HepG2 (cell line): ENCODE measurements around the gene PDPK1. TPM values are rescaled to one million over a fixed set of nuclear protein-coding genes. Genes with fewer than 3 reads are reported as not detected.
A peak's percentile ranks its signal among the peaks of the same experiment; 100 is the strongest.

Source experiments
- EEA1 ChIP-seq: sonication (generic); formaldehyde crosslinking; IDR thresholded peaks from 2 replicates; pipeline ENCODE4 v1.5.1; 2020; ENCODE audit warnings: mild to moderate bottlenecking, missing genetic modification reagents, borderline replicate concordance
- GABPA ChIP-seq, 2 experiments: IDR thresholded peaks; 2 replicates each; pipeline ENCODE4 v1.6.1; 2011 to 2016; ENCODE audit warnings: low read depth in 2 of 2, low read length in 1 of 2, missing biosample characterization in 1 of 2, missing genetic modification characterization in 1 of 2
- JUND ChIP-seq: sonication (generic); formaldehyde crosslinking; IDR thresholded peaks from 2 replicates; pipeline ENCODE4 v1.8.0; 2022; ENCODE audit warnings: mild to moderate bottlenecking, missing genetic modification reagents
- MAZ ChIP-seq, 2 experiments: sonication (generic) in 1 of 2; formaldehyde crosslinking in 1 of 2; IDR thresholded peaks; 2 replicates each; pipeline versions ENCODE4 v1.5.0 to v1.6.1; 2012 to 2020; ENCODE audit warnings: low read depth in 2 of 2, mild to moderate bottlenecking in 2 of 2, borderline replicate concordance in 1 of 2, improper control_type of control experiment in 1 of 2, low read length in 1 of 2, missing genetic modification reagents in 1 of 2, moderate library complexity in 1 of 2
- MED8 ChIP-seq: sonication (generic); formaldehyde crosslinking; IDR thresholded peaks from 2 replicates; pipeline ENCODE4 v1.8.1; 2023; ENCODE audit warnings: mild to moderate bottlenecking, missing genetic modification reagents; ENCODE audit not compliant: insufficient replicate concordance
- PCBP2 ChIP-seq: fragments of 200-400 bp; formaldehyde crosslinking; optimal IDR thresholded peaks from 2 replicates; pipeline ENCODE3; 2018; ENCODE audit warnings: low read length, low read depth; ENCODE audit not compliant: poor library complexity, severe bottlenecking
- RBM22 ChIP-seq: fragments of 200-400 bp; formaldehyde crosslinking; optimal IDR thresholded peaks from 2 replicates; pipeline ENCODE3; 2017; ENCODE audit warnings: mild to moderate bottlenecking, low read length, moderate library complexity
- RNF2 ChIP-seq: fragments of 450-650 bp; conservative IDR thresholded peaks from 2 replicates; pipeline ENCODE4 v1.6.1; 2016; ENCODE audit warnings: low read depth
- SP140L ChIP-seq: sonication (generic); formaldehyde crosslinking; IDR thresholded peaks from 2 replicates; pipeline ENCODE4 v1.4.0; 2020; ENCODE audit warnings: missing genetic modification reagents, borderline replicate concordance
- SRSF1 ChIP-seq: fragments of 200-400 bp; formaldehyde crosslinking; optimal IDR thresholded peaks from 2 replicates; pipeline ENCODE3; 2017; ENCODE audit warnings: mild to moderate bottlenecking, low read depth, low read length, moderate library complexity
- TCF7L2 ChIP-seq: IDR thresholded peaks from 2 replicates; pipeline ENCODE4 v1.6.1; 2011; ENCODE audit warnings: mild to moderate bottlenecking, low read depth, low read length, moderate library complexity
- YY1 ChIP-seq: IDR thresholded peaks from 2 replicates; pipeline ENCODE4 v1.6.1; 2011; ENCODE audit warnings: low read length, low read depth, moderate library complexity, mild to moderate bottlenecking; ENCODE audit not compliant: insufficient read depth, insufficient replicate concordance
- ZBTB20 ChIP-seq: sonication (generic); formaldehyde crosslinking; IDR thresholded peaks from 2 replicates; pipeline ENCODE4 v1.8.1; 2023; ENCODE audit warnings: missing genetic modification reagents, low read depth, mild to moderate bottlenecking, borderline replicate concordance
- ZFAT ChIP-seq: sonication (generic); formaldehyde crosslinking; conservative IDR thresholded peaks from 2 replicates; pipeline ENCODE4 v1.8.1; 2023; ENCODE audit warnings: missing genetic modification reagents, inconsistent platforms
- ZFX ChIP-seq: sonication (generic); formaldehyde crosslinking; IDR thresholded peaks from 2 replicates; pipeline ENCODE4 v1.4.0; 2020; ENCODE audit warnings: mild to moderate bottlenecking, low read depth, missing genetic modification reagents, moderate library complexity
- ZNF24 ChIP-seq: fragments of 450-650 bp; IDR thresholded peaks from 2 replicates; pipeline ENCODE4 v1.6.1; 2017; ENCODE audit warnings: antibody characterized with exemption, mild to moderate bottlenecking
- ZNF274 ChIP-seq: sonication (generic); formaldehyde crosslinking; IDR thresholded peaks from 2 replicates; pipeline ENCODE4 v1.5.1; 2020; ENCODE audit warnings: mild to moderate bottlenecking, missing genetic modification reagents
- ZNF549 ChIP-seq: sonication (generic); formaldehyde crosslinking; IDR thresholded peaks from 2 replicates; pipeline ENCODE4 v1.5.0; 2020; ENCODE audit warnings: missing genetic modification reagents
- ZNF556 ChIP-seq: sonication (generic); formaldehyde crosslinking; IDR thresholded peaks from 2 replicates; pipeline ENCODE4 v1.4.0; 2020; ENCODE audit warnings: mild to moderate bottlenecking, missing genetic modification reagents, borderline replicate concordance
- ZNF660 ChIP-seq: sonication (generic); formaldehyde crosslinking; IDR thresholded peaks from 2 replicates; pipeline ENCODE4 v1.5.1; 2020; ENCODE audit warnings: mild to moderate bottlenecking, low read depth, missing genetic modification reagents, borderline replicate concordance
- ZNF674 ChIP-seq: sonication (generic); formaldehyde crosslinking; IDR thresholded peaks from 2 replicates; pipeline ENCODE4 v1.5.0; 2020; ENCODE audit warnings: low read depth, mild to moderate bottlenecking, missing genetic modification reagents
- ZSCAN22 ChIP-seq: sonication (generic); formaldehyde crosslinking; IDR thresholded peaks from 2 replicates; pipeline ENCODE4 v1.4.0; 2020; ENCODE audit warnings: mild to moderate bottlenecking, missing genetic modification reagents
- ZSCAN31 ChIP-seq: sonication (generic); formaldehyde crosslinking; IDR thresholded peaks from 2 replicates; pipeline ENCODE4 v1.5.0; 2020; ENCODE audit warnings: low read depth, mild to moderate bottlenecking, missing genetic modification reagents
- polyA plus RNA-seq, 8 experiments: library from polyadenylated mRNA; depleted of rRNA in 3 of 8; stranded (reverse) in 7 of 8; unstranded in 1 of 8; fragments of >200 nt; fragmentation: Illumina TruSeq in 4 of 8; extraction: Trizol in 4 of 8; gene quantifications; 2 replicates each; pipeline versions ENCODE4 v1.2.1 to v1.2.3, GENCODE V29; 2011 to 2016; ENCODE audit warnings: low read depth in 4 of 8, missing spikeins in 1 of 8, mixed read lengths in 1 of 8; ENCODE audit not compliant: insufficient read depth in 1 of 8
- total RNA-seq, 5 experiments: library from RNA; depleted of rRNA; stranded (reverse); fragments of >200 nt; fragmentation: Illumina TruSeq; extraction: Trizol; gene quantifications; 2 replicates each; pipeline ENCODE4 v1.2.3, GENCODE V29; 2016; ENCODE audit warnings: low read depth in 1 of 5
- TF ChIP-seq, protein P1 (sequence below): sonication (generic); formaldehyde crosslinking; IDR thresholded peaks from 2 replicates; pipeline ENCODE4 v1.8.1; 2023; ENCODE audit warnings: mild to moderate bottlenecking, missing genetic modification reagents, borderline replicate concordance
- TF ChIP-seq, protein P2 (sequence below): sonication (generic); formaldehyde crosslinking; IDR thresholded peaks from 2 replicates; pipeline ENCODE4 v1.4.0; 2020; ENCODE audit warnings: mild to moderate bottlenecking, missing genetic modification reagents
- TF ChIP-seq, protein P3 (sequence below): sonication (generic); formaldehyde crosslinking; IDR thresholded peaks from 2 replicates; pipeline ENCODE4 v1.4.0; 2020; ENCODE audit warnings: missing genetic modification reagents

Gene PDPK1
- total and polyA plus RNA-seq, 2 of the 13 experiments (the other 11 are each of a cell fraction or from before 2014, with no cell fraction given), result 59.6 to 129 TPM

DNA sequence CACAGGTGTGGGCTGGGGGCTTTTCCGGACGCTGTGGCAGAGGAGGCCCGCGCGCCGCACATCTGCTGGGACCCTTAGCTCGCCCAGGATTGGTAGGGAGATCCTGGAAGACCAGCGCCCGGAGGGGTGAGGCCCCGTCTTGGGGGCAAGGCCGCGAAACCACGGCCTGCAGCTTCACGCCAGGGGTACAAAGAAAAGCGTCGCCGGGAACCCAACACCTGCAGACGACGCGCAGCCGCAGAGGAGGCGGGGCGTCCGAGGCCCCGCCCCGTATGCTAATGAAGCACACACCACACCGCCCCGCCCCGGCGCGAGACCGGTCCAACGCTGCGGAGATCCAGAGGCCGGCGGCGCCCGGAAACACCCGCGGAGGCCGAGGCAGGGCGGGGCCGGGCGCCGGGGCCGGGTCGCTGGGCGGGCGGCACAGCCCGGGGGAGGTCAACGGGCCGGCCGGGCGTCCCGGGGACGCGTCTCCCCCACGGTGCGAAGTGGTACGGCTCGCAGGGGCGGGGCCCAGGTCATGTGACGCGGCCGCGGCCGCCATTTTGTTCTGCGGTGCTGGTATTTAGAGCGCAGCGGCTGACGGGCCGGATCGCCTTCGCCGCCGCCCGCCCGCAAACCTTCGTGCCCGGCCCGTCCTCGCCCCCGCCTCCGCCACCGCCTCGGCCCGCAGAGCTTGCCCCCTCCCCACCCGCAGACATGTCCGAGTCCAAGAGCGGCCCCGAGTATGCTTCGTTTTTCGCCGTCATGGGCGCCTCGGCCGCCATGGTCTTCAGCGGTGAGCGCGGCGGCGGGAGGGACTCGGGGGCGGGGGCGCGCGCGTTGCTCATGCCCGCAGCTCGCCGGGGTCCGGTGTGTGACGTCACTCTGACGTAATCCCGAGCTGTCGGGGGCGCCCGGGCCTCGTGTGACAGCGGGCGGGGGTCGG is 24.2 kb upstream of the PDPK1 start, which contains the start of gene ATP6V0C (continued):
- TF ChIP-seq, protein P1, sequence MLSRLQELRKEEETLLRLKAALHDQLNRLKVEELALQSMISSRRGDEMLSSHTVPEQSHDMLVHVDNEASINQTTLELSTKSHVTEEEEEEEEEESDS (CRISPR knock-in tag), result no peak
- TF ChIP-seq ZNF556 (CRISPR knock-in tag) (no peak), TCF7L2 (no peak), YY1 (peak; percentile 98), SP140L (CRISPR knock-in tag) (no peak), ZFAT (CRISPR knock-in tag) (no peak), RNF2 (no peak), ZBTB20 (CRISPR knock-in tag) (no peak), ZNF24 (no peak), ZNF660 (no peak), MED8 (CRISPR knock-in tag) (peak; percentile 20), SRSF1 (peak; percentile 76), RBM22 (no peak), ZNF274 (CRISPR knock-in tag) (peak; percentile 32; the same call in 1 of the 2 replicates), ZNF549 (CRISPR knock-in tag) (no peak), EEA1 (CRISPR knock-in tag) (no peak; the same call in 1 of the 2 replicates), MAZ (IDR thresholded peaks at IDR 0.05; ENCODE audit: borderline replicate concordance, low read depth, low read length) (no peak), MAZ (CRISPR knock-in tag; IDR thresholded peaks at IDR 0.05; ENCODE audit: low read depth) (peak; percentile 56; the same call in 1 of the 2 replicates), GABPA (IDR thresholded peaks at IDR 0.05; ENCODE audit: low read depth, low read length) (peak; percentile 37; the same call in 1 of the 2 replicates), GABPA (CRISPR knock-in tag; IDR thresholded peaks at IDR 0.05; ENCODE audit: low read depth) (no peak), ZSCAN22 (CRISPR knock-in tag) (no peak), ZSCAN31 (CRISPR knock-in tag) (no peak; the same call in 1 of the 2 replicates), JUND (CRISPR knock-in tag) (no peak), PCBP2 (no peak), ZNF674 (no peak), ZFX (peak; percentile 78)
- TF ChIP-seq, protein P2, sequence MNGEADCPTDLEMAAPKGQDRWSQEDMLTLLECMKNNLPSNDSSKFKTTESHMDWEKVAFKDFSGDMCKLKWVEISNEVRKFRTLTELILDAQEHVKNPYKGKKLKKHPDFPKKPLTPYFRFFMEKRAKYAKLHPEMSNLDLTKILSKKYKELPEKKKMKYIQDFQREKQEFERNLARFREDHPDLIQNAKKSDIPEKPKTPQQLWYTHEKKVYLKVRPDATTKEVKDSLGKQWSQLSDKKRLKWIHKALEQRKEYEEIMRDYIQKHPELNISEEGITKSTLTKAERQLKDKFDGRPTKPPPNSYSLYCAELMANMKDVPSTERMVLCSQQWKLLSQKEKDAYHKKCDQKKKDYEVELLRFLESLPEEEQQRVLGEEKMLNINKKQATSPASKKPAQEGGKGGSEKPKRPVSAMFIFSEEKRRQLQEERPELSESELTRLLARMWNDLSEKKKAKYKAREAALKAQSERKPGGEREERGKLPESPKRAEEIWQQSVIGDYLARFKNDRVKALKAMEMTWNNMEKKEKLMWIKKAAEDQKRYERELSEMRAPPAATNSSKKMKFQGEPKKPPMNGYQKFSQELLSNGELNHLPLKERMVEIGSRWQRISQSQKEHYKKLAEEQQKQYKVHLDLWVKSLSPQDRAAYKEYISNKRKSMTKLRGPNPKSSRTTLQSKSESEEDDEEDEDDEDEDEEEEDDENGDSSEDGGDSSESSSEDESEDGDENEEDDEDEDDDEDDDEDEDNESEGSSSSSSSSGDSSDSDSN, result peak; percentile 53
- TF ChIP-seq, protein P3, sequence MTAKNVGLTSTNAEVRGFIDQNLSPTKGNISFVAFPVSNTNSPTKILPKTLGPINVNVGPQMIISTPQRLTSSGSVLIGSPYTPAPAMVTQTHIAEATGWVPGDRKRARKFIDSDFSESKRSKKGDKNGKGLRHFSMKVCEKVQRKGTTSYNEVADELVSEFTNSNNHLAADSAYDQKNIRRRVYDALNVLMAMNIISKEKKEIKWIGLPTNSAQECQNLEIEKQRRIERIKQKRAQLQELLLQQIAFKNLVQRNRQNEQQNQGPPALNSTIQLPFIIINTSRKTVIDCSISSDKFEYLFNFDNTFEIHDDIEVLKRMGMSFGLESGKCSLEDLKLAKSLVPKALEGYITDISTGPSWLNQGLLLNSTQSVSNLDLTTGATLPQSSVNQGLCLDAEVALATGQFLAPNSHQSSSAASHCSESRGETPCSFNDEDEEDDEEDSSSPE, result no peak
